ENCODE measurements around the gene CCNYL1.
"Not testable (repeated sequence)": the region's sequence is repeated elsewhere in the genome, so short reads cannot be mapped to it uniquely, and the experiment has no call there.

Gene CCNYL1

DNA sequence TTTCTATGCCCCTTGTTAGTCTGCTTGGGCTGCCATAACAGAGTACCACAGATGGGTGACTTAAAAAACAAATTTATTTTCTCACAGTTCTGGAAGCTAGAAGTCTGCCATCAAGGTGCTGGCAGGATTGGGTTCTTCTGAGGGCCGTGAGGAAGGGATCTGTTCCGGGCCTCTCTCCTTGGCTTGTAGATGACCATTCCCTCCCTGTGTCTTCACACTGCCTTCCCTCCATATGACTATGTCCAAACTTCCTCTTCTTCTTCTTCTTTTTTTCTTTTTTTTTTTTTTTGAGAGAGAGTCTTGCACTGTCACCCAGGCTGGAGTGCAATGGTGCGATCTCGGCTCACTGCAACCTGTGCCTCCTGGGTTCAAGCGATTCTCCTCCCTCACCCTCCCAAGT is 13.1 kb upstream of the CCNYL1 start:
- no peak for DNase-seq

DNA sequence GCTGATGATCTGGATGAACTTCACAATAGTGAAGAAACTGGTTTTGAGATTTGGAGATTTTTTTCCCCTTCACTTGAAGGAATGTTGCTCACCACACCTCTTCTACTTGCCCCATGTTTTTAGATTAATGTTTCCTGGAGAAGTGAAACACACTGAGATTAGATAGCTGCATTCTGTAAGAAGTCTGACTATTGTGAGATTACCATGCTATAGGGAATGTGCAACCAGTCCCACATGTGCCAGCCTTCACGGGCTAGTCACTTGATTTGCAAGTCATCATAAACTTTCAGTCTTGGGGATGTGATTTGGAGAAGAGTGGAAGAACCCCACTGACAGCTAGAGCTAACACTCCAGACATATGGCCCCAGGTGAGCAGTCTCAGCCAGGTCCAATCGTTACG is 7.4 kb upstream of the CCNYL1 start:
- DNase-seq: no peak

DNA sequence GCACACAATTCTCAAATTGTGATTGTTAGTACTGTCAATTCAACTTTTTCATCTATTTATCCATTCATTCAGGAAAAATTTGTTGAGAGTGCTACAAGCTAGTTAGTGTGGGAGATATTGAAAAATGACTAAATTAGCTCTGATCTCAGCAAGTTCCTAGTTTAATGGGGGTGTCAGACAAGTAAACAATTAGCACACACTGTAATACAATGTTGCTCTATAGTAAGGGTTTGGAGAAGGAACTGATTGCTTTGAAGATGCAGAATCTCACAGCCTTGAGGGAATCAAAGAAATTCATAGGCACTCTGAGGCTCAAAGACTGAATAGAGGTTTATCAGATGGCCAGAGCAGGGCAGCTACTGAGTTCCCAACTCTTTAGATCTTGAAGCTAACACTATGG is 6.8 kb upstream of the CCNYL1 start:
- no peak for DNase-seq

DNA sequence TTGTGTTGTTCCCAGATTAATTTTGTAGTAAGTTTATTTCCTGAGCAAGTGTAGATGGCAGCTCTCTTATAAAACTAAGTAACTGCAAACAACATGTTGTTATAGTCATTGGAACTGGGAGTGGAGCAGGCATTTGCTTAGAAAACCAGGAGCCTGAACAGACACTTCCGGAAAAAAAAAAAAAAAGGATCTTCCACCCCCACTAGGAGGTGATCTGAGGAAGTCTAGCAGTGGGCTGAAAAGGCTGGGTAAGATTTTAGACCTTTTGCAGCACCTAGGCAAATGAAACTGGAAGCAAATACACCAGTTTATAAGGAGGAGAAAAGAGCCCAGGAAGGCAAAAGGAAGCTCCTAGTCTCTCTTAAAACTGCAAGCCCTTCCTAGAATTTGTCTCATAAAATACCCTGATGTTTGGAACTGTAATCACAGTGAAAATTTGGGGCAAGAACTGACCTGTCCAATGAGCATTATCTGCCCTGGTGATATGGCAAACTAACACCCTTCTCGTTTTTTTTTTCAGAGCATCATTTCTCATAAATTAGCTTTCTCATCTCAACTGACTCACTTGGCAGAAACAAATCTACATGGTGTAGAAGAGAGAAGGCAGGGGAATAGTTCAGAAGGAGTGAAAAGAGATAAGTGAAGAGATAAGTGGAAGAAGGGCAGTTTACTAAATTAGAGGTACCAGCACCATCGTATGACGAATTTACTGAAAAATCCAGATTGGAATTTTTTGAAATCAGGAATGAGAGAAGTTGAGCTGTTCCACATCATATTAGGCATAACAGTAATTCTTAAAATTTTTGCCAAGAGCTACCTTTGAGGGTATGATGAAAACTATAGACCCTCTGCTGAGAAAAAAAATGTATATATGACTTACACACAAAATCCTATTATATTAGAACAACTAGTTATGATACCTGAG is 4.2 kb upstream of the CCNYL1 start:
- DNase-seq: no peak

DNA sequence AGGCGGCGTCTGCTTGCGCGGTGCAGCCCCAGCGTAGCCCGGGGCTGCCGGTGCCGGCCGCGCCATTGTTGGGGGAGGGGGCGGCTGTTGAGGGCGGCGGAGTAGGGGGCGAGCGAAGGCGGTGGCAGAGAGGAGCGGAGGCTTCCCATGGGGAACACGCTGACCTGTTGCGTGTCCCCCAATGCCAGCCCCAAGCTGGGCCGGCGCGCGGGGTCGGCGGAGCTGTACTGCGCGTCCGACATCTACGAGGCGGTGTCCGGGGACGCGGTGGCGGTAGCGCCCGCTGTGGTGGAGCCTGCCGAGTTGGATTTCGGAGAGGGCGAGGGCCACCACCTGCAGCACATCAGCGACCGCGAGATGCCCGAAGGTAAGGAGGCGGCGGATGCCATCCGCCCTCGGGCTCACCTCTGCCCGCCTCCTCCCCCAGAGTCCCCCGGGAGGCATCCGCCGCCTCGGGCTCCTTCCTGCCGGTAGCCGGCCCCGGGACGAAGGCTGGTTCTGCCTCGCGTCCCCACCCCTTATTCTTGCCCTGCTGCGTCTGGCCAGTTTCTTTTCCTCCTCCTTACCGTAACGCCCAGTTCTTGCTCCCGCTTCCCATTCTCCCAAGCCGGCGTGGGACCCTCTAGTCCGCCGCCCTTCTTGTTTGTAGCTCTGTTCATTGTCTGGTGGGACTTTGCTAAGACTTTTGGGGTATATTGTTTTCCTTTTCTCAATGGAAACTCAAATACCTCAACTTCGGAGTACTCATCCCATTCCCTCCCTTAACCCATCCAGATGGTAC is 500 bp downstream of the CCNYL1 start:
- peak; percentile 54 for DNase-seq

DNA sequence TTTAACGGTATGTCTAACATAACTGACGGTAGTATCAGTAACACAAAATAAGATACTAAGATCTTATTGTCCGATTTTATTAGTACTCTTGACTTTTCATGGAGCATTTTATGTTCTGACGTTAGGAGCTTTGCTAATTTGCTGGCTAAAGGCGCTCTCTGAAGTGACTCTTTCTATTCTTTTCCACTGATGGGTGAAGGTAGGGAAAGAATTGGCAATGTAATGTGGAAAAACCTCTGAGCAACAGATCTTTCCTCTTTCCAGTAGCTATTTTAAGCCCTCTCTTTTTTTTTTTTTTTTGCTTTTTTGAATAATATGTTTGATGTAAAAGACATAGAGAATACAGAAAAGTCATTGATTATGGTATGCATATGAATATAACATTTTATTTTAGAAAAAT is 4.6 kb downstream of the CCNYL1 start:
- no peak for DNase-seq

DNA sequence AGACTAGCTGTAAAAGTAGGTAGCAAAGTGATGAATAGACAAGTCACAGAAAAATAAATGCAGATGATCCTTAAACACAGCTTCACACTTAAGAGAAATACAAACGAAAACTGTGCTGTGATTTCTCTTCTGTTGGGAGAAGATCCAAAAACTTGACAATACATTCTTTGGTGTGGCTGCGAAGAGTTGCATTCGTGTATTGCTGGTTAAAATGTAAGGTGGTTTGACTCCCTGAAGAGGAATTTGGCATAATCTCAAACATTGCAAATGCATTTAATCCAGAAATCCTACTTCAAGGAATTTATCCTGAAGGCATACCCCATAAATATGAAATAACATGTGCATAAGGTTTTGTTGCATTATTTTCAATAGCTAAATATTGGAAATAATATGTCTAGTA is 7.1 kb downstream of the CCNYL1 start:
- DNase-seq: no peak

DNA sequence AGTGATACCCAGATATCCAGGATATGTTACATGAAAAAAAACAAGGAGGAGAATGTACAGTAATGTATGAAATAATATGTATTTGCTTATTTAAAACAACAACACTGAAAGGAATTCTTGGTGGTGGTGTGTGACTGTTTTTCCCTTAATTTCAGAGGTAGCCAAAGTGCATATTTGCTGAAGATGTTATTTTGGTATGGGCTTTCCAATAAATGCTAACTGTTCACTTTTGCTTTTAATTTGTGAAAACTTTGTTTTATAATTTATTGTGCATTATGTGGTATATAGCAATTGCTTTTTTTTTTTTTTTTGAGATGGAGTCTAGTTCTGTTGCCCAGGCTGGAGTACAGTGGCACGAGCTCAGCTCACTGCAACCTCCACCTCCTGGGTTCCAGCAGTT is 7.6 kb downstream of the CCNYL1 start:
- DNase-seq: no peak

DNA sequence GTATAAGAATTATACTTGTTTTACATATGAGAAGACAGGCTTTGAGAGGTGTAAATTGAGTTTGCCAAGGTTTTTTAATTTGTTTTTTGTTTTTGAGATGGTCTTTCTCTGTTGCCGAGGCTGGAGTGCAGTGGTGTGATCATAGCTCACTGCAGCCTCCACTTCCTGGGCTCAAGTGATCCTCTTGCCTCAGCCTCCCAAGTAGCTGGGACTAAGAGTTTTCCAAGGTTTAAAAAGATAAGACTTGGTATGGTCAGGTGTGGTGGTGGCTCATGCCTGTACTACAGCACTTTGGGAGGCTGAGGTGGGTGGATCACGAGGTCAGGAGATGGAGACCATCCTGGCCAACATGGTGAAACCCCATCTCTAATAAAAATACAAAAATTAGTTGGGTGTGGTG is 8.2 kb downstream of the CCNYL1 start:
- not testable (repeated sequence) for DNase-seq

DNA sequence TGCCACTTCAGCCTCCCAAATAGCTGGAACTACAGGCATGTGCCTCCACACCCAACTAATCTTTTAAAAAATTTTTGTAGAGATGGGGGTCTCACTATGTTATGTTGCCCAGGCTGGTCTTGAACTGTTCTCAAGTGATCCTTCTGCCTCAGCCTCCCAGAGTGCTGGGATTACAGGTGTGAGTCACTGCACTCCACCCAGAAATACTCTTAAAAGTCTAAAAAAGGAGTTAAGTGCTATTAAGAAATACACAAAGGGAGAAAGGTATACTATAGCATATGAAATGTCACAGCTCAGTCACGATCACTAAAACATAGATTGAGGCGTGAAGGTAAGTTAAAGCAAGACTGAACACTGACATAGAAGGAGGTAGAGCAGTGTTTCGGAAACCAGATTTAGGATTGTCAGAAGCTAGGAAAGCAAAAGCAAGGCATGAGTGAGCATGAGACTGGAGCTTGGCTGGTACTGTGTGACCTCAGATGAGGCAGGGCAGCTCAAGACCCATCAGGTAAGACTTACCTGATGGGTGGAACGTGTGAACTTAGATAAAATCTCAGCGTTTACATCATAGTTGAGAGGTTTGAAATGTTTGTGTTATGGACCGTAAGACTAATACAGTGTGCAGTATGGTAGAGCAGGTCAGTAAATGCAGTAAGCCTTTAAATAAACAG is 9.2 kb downstream of the CCNYL1 start:
- DNase-seq: no peak

DNA sequence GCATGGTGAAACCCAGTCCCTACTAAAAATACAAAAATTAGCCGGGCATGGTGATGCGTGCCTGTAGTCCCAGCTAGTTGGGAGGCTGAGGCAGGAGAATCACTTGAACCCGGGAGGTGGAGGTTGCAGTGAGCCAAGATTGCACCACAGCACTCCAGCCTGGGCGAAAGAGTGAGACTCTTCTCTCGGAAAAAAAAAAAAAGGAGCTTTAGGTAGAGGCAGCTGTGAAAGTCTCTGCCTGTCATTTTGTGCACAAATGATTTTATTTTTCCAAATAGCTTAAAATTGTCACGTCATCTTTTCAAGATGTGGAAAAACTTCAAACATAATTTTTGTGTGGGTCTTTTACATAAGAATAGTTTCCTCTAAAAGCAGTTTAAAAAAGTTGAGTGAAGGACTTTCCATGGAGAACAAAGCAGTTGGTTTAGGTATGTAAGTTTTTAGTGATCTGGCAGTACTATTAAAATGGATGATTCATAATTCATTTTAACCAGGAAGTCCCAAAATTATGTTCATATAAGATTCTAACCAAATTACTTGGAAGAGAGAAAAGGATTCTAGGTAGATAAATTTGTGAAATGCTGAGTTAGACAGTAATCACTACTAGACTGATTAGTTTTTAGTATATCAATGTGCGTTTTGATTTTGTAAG is 11.5 kb downstream of the CCNYL1 start:
- no peak for DNase-seq

DNA sequence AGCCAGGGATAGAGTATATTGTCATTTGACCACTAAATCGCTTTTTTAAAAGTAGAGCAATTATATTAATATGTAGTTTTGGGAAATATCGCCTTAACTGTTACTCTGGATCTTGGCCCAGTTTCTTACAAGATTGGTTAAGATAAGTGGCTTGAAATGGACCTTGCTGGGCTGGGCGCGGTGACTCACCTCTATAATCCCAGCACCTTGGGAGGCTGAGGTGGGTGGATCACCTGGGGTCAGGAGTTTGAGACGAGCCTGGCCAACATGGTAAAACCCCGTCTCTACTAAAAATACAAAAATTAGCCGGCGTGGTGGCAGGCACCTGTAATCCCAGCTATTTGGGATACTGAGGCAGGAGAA is 12.0 kb downstream of the CCNYL1 start:
- not testable (repeated sequence) for DNase-seq

DNA sequence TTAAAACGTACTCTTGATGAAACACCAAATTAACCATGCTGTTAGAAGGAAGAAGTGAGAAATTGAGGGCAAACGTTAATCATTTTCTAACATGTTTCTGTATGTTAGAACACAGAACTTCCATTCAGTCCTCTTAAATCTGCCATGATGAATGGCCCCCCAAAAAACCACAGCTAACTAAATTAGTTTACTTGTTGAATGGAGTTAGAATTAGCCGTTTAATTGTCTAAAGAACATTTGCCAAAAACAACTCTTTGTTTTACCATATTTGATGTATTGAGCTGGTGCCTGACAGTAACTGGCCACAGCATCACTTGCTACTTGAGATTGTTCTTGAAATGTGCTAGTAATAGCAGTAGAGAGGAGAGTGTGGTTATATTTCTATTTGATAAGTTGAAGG is 12.7 kb downstream of the CCNYL1 start:
- no peak for DNase-seq

DNA sequence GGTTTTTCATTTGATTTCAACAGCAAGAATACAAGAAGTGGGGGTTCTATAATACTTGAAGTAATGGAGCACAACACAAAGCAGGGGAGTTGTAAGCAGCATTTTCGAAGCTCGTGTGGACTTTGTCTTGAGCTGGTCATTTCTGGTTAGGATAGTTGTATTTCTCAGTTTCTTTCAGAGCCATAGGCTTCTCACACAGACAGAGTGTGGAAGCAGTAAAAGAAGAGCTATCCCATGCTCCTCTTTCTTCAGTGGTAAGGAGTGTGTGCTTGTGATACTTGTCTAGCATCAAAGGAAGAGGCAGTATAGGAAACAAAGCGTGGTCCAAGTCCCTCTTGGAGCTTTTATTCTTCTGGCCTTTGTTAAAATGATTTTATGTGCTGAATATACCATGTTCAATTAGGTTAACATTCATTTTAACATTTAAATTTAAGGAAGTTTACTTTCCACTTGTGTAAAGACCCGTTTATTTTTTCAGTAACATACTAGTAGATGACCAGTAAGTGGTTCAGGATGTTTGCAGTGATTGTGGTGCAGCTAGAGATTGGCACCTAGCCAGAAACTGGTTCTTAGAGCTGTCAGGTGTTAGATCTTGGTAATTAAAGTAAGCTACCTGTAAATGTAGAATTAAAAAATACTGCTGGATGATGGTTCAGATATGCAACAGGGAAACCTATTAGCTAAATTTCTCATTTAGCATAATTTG is 14.6 kb downstream of the CCNYL1 start:
- DNase-seq: peak; percentile 20

DNA sequence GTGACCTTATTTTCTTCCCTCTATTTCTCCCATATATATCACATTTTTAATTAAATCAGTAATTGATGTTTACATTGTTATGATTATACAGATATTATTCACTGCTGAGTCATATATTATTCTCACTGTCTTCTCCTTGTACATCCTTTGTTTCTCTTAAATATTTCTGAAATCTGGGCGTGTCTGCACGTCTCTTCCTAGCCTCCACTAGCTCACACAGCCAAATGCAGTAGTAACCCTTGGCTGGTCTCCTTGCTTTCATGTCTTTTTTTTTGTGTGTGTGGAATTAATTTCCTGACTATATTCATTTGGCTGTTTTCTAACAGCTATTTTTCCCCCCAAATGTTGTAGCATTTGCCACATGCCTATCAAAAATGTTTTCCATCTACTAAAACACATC is 15.8 kb downstream of the CCNYL1 start:
- DNase-seq: no peak

DNA sequence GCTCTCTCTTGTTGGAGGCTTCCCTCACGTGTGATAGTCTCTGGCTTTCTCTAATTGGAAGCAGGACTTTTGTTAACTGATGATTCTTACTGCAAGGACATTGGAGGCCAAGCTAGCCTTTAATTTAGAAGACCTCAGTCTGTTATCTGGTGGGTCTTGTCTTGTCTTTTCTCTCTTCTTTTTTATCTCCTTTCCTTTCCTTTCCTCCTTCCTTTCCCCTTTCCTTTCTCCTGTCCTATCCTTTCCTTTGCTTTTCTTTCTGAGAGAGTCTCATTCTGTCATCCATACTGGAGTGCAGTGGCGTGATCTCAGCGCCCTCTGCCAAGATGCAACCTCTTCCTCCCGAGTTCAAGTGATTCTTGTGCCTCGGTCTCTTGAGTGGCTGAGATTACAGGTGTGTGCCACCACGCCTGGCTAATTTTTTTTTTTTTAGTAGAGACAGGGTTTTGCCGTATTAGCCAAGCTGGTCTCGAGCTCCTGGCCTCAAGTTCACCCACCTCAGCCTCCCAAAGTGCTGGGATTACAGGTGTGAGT is 18.1 kb downstream of the CCNYL1 start:
- DNase-seq: no peak

DNA sequence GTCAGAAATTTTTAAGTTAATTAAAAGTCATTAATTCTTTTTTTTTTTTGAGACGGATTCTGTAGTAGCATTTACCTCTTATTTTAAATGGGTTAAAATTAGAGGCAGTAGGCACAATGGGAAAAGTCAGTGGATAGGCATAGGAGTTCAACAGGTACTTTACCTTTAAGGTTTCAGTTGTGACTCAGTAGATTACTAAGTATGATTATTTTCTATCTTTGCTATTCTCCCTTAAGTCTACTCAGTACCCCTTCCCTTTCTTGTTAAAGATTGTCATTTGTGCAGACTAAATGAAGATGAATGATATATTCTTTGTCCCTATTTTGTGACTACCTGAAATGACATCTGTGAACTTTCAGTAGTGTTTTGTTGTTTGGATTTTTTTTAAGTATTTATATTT is 19.7 kb downstream of the CCNYL1 start:
- no peak for DNase-seq

DNA sequence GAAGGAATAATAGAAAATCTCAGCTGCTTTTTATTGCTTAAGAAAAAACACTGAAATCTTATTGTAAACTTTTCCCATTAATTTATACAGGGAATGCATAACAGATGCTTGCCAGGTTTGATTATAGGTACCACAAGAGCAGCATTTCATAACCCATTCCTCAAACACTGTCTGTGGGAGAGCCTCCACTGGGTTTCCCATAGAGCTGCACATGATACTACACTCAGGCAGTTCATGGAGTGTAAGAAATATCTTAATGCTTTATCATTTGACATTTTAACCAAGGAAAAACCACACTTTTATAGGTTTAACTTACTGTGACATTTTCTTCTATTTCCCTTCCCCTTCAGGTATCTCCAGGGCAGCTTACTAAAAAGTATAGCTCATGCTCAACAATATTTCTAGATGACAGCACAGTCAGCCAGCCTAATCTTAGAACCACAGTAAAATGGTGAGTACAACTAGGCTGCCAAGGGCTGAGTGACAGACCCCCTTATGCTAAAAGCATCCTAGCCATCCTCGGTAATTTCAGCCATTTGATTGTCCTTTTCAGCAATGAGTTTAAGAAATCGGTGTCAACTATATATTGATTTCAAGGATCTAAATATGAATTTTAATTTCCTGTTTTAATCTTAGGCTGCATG is 22.3 kb downstream of the CCNYL1 start:
- no peak for DNase-seq

DNA sequence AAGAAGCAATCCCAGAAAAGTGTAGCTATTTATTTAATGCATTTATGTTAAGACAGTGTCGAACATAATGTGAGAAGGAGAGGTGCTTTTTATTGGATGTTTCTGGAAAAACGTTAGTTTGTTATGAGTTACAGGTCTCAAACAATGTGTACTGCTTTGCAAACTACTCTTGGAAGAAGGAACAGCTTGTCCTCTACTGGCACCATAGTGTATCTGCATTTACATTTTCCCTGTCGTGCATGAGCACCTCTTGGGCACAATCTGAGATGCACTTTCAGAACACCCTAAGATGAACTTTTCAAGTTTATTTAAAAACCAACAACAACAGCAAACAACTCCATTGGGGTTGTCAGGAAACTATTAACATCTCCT is 22.8 kb downstream of the CCNYL1 start:
- no peak for DNase-seq

DNA sequence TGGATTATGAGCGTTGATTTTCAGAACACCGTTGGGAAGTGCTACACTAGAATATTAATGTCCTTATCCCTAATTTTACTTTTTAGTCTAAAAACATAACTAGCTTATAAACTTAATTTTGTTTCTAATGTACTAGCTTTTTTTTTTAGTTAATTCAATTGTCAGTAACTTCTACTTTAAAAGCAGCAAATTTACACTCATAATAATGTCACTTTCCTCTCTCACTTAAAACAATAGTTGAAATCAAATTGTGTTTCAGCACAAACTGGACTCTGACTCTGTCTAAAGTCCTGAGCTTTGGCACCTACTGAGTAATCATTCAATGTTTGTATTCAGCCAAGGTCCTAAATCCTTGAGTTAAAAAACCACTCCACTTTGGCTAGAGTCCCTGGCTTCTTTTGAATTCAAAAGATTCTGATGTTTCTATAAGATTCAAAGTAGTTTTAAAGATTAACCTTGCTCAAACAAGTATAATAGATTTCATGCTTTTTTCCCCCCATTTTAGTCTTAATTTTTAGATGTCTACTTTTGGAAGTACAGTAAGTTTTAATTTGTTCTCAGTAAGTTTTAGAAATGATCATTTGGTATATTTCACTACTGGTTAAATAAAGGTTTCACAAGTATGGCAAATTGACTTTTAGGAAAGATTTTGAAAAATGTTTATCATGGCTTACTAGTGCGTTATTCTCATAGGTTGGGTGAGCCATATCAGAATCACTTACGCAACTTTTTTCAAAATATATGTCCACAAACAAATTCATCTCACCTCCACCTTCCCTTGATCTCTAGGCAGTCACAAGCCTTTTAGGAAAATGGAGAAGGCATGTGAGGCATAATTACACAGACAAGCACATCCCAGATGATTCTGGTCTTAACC is 23.4 kb downstream of the CCNYL1 start:
- no peak for DNase-seq

DNA sequence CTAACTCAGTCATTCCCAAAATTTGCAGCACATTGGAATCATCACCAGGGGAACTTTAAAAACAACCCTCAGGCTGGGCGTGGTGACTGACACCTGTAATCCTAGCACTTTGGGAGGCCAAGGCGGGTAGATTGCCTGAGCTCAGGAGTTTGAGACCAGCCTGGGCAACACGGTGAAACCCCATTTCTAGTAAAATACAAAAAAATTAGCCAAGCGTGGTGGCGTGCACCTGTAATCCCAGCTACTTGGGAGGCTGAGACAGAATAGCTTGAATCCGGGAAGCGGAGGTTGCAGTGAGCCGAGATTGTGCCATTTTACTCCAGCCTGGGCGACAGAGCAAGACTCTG is 24.0 kb downstream of the CCNYL1 start:
- not testable (repeated sequence) for DNase-seq
